GM12892 (cell line): ENCODE data around the gene TNS2.
"Not testable (repeated sequence)": the region's sequence is repeated elsewhere in the genome, so short reads cannot be mapped to it uniquely, and the experiment has no call there.

Source experiments
- POLR2A ChIP-seq: IDR thresholded peaks from 2 replicates; pipeline ENCODE4 v1.6.1; 2011; ENCODE audit warnings: low read depth, low read length, control low read depth
- POLR2AphosphoS5 ChIP-seq: IDR thresholded peaks from 2 replicates; pipeline ENCODE4 v1.6.1; 2011; ENCODE audit warnings: low read depth, low read length, control low read depth

GRCh38 chr12:53112431-53112830, 62.6 kb downstream of the TNS2 start:
- TF ChIP-seq POLR2A, POLR2AphosphoS5: not testable (repeated sequence)
